Keratinocyte (primary cell): Measurements from ENCODE around the gene ZNF784.

Experiments
- CTCF ChIP-seq, 3 experiments: IDR thresholded peaks in 1 of 3; conservative IDR thresholded peaks in 1 of 3; optimal IDR thresholded peaks in 1 of 3; 2 replicates in 2 of 3; 3 replicates in 1 of 3; pipeline versions ENCODE3 to v1.5.1; 2011; ENCODE audit warnings: low read length in 3 of 3, mild to moderate bottlenecking in 3 of 3, moderate library complexity in 2 of 3, control low read depth in 1 of 3, inconsistent platforms in 1 of 3; ENCODE audit not compliant: insufficient read depth in 2 of 3; ENCODE audit errors: extremely low read depth in 1 of 3
- EZH2 ChIP-seq: IDR thresholded peaks from one replicate; pipeline ENCODE4 v1.6.1; 2012; ENCODE audit warnings: inconsistent platforms, mild to moderate bottlenecking, low read length, moderate library complexity

- TF ChIP-seq CTCF (optimal IDR thresholded peaks at IDR 0.05 in 1 of 3, IDR thresholded peaks at IDR 0.05 in 1 of 3, conservative IDR thresholded peaks at IDR 0.05 in 1 of 3; ENCODE audit: extremely low read depth in 1 of 3, insufficient read depth in 2 of 3, low read length in 3 of 3) (no peak), EZH2 (no peak)
Observed at GRCh38 chr19:55649268-55650125, 25.1 kb upstream of the ZNF784 start.
